ENCODE results near the gene KRT4.

KRT4 gene

GRCh38 chr12:52792185-52793029, 21.5 kb downstream of the KRT4 start:
- no peak for DNase-seq (ENCODE audit: low read depth)

GRCh38 chr12:52791271-52792184, 22.4 kb downstream of the KRT4 start:
- DNase-seq (ENCODE audit: low read depth), result no peak

GRCh38 chr12:52790427-52791270, 23.3 kb downstream of the KRT4 start:
- DNase-seq (ENCODE audit: low read depth), result no peak

GRCh38 chr12:52789637-52790426, 24.1 kb downstream of the KRT4 start:
- no peak for DNase-seq (ENCODE audit: low read depth)

- no peak for DNase-seq (ENCODE audit: low read depth)
These were observed 24.9 kb downstream of the KRT4 start for GRCh38 chr12:52788876-52789636.

- no peak for DNase-seq (ENCODE audit: low read depth)
These were observed 25.6 kb downstream of the KRT4 start for GRCh38 chr12:52788192-52788875.

GRCh38 chr12:52787324-52788191, 26.4 kb downstream of the KRT4 start:
- no peak for DNase-seq (ENCODE audit: low read depth)

GRCh38 chr12:52784909-52785308, 29.0 kb downstream of the KRT4 start:
- no peak for DNase-seq (ENCODE audit: low read depth)

GRCh38 chr12:52783563-52784316, 30.2 kb downstream of the KRT4 start:
- no peak for DNase-seq (ENCODE audit: low read depth)

GRCh38 chr12:52782502-52782901, 31.4 kb downstream of the KRT4 start:
- no peak for DNase-seq (ENCODE audit: low read depth)

- no peak for DNase-seq (ENCODE audit: low read depth)
These were observed 32.4 kb downstream of the KRT4 start for GRCh38 chr12:52781399-52782082.

GRCh38 chr12:52779914-52780313, 34.0 kb downstream of the KRT4 start:
- DNase-seq (ENCODE audit: low read depth), result no peak

GRCh38 chr12:52778833-52779232, 35.1 kb downstream of the KRT4 start:
- no peak for DNase-seq (ENCODE audit: low read depth)

- DNase-seq (ENCODE audit: low read depth), result no peak
These were observed 36.4 kb downstream of the KRT4 start for GRCh38 chr12:52777566-52777965.

GRCh38 chr12:52776913-52777395, 37.0 kb downstream of the KRT4 start, which contains the start of gene KRT76:
KRT76 (minus strand) TSS chr12:52777345; CDS start chr12:52777291, 54 bp downstream.
- no peak for DNase-seq (ENCODE audit: low read depth)

- no peak for DNase-seq (ENCODE audit: low read depth)
These were observed 37.5 kb downstream of the KRT4 start for GRCh38 chr12:52776435-52776834.

GRCh38 chr12:52774629-52775250, 39.2 kb downstream of the KRT4 start:
- DNase-seq (ENCODE audit: low read depth), result no peak

Data from stimulated activated CD8-positive, alpha-beta memory T cell treated with anti-CD3 and anti-CD28 coated beads, Interleukin-15, amount 100 ng/mL, for 1 hour (primary cell).